GM12891 (cell line): ENCODE data around the gene RASA3.

Experiments used
- PAX5 ChIP-seq: IDR thresholded peaks from 2 replicates; pipeline ENCODE4 v1.6.1; 2011; ENCODE audit warnings: low read length, moderate library complexity, mild to moderate bottlenecking; ENCODE audit not compliant: insufficient read depth, severe bottlenecking
- POLR2A ChIP-seq: IDR thresholded peaks from 2 replicates; pipeline ENCODE4 v1.6.1; 2011; ENCODE audit warnings: low read depth, low read length, control low read depth
- POLR2AphosphoS5 ChIP-seq: IDR thresholded peaks from 2 replicates; pipeline ENCODE4 v1.6.1; 2011; ENCODE audit warnings: low read depth, low read length, control low read depth
- POU2F2 ChIP-seq: IDR thresholded peaks from 2 replicates; pipeline ENCODE4 v1.6.1; 2011; ENCODE audit warnings: low read depth, mild to moderate bottlenecking, control low read depth, low read length, moderate library complexity
- SPI1 ChIP-seq: IDR thresholded peaks from 2 replicates; pipeline ENCODE4 v1.6.1; 2011; ENCODE audit warnings: low read depth, low read length, control low read depth
- TAF1 ChIP-seq: IDR thresholded peaks from 2 replicates; pipeline ENCODE4 v1.6.1; 2011; ENCODE audit warnings: low read depth, low read length, control low read depth

GRCh38 chr13:114062341-114062740, 70.1 kb downstream of the RASA3 start:
- TF ChIP-seq POLR2A (no peak), TAF1 (no peak), POLR2AphosphoS5 (no peak), SPI1 (no peak), PAX5 (no peak), POU2F2 (no peak)
